Urinary bladder (tissue), 4 donors: ENCODE measurements around the gene UTF1. TPM values are rescaled to one million over a fixed set of nuclear protein-coding genes. Genes with fewer than 3 reads are reported as not detected.

Experiments
- DNase-seq: peaks from one replicate; pipeline ENCODE4 v3.0.0-alpha.2; 2015; ENCODE audit errors: extremely low spot score
- H3K27ac ChIP-seq: one replicate; pipeline ENCODE4 v1.5.1; 2013; ENCODE audit warnings: low read depth, mild to moderate bottlenecking, moderate library complexity
- H3K36me3 ChIP-seq: one replicate; pipeline ENCODE4 v1.6.1; 2013; ENCODE audit warnings: mild to moderate bottlenecking, moderate library complexity; ENCODE audit not compliant: insufficient read depth
- H3K4me1 ChIP-seq: one replicate; pipeline ENCODE4 v1.6.1; 2013; ENCODE audit warnings: mild to moderate bottlenecking, moderate library complexity; ENCODE audit not compliant: insufficient read depth
- H3K4me3 ChIP-seq: one replicate; pipeline ENCODE4 v1.5.1; 2013; ENCODE audit warnings: low read depth, low read length
- WGBS: extraction: QIAGEN DNeasy Blood & Tissue Kit; methylation state at CpG from one replicate; pipeline ENCODE4 v1.1.7; 2013; 5-methylcytosine and 5-hydroxymethylcytosine counted together
- polyA plus RNA-seq: library from polyadenylated mRNA; stranded (reverse); fragments of 200-250 nt; gene quantifications from one replicate; pipeline ENCODE4 v1.2.3, GENCODE V29; 2013
- total RNA-seq: library from RNA; depleted of rRNA; stranded (reverse); fragments of >200 nt; gene quantifications from one replicate; pipeline ENCODE4 v1.2.3, GENCODE V29; 2014
- donor health status: healthy with polysubstance abuse.
- donor health status: healthy.

Gene UTF1
- total and polyA plus RNA-seq, 2 donors: not detected

- 89% methylated on average over 14 of the region's 14 CpGs for WGBS
- H3K36me3 ChIP-seq: no peaks in the 10 kb centered on the region
- DNase-seq: no peak
- no peak overlapping the region for H3K27ac ChIP-seq
- H3K4me1 ChIP-seq: no peaks in the 10 kb centered on the region
- H3K4me3 ChIP-seq: no peak overlapping the region
Measured at GRCh38 chr10:133189726-133190125, 40.3 kb upstream of the UTF1 start.

GRCh38 chr10:133190225-133190624, 39.8 kb upstream of the UTF1 start:
- no peak overlapping the region for H3K4me3 ChIP-seq
- no peaks in the 10 kb centered on the region for H3K4me1 ChIP-seq
- H3K36me3 ChIP-seq: no peaks in the 10 kb centered on the region
- H3K27ac ChIP-seq: no peak overlapping the region
- DNase-seq: no peak
- 95% methylated on average over 10 of the region's 10 CpGs for WGBS

GRCh38 chr10:133191651-133192050, 38.4 kb upstream of the UTF1 start:
- H3K27ac ChIP-seq: no peak overlapping the region
- H3K36me3 ChIP-seq: no peaks in the 10 kb centered on the region
- no peak overlapping the region for H3K4me3 ChIP-seq
- H3K4me1 ChIP-seq: no peaks in the 10 kb centered on the region
- DNase-seq: no peak
- WGBS: 93% methylated on average over 4 of the region's 4 CpGs

GRCh38 chr10:133194151-133194550, 35.9 kb upstream of the UTF1 start:
- Histone ChIP-seq H3K4me1 (no peaks in the 10 kb centered on the region), H3K27ac (no peak overlapping the region), H3K4me3 (no peak overlapping the region), H3K36me3 (no peaks in the 10 kb centered on the region)
- DNase-seq: no peak
- WGBS: 87% methylated on average over 4 of the region's 4 CpGs

GRCh38 chr10:133195096-133195495, 34.9 kb upstream of the UTF1 start:
- DNase-seq: no peak

GRCh38 chr10:133195611-133196010, 34.4 kb upstream of the UTF1 start:
- H3K4me1 ChIP-seq: no peaks in the 10 kb centered on the region
- no peak for DNase-seq
- no peak overlapping the region for H3K27ac ChIP-seq
- no peaks in the 10 kb centered on the region for H3K36me3 ChIP-seq
- WGBS: 91% methylated on average over 23 of the region's 23 CpGs
- no peak overlapping the region for H3K4me3 ChIP-seq

More at GRCh38 chr10:133195096-133195495, 34.9 kb upstream of the UTF1 start:
- 87% methylated on average over 19 of the region's 19 CpGs for WGBS
- Histone ChIP-seq H3K27ac (no peak overlapping the region), H3K4me3 (no peak overlapping the region), H3K4me1 (no peaks in the 10 kb centered on the region), H3K36me3 (no peaks in the 10 kb centered on the region)

- no peak for DNase-seq
- WGBS: 61% methylated on average over 24 of the region's 24 CpGs
- no peaks in the 10 kb centered on the region for H3K4me1 ChIP-seq
- H3K27ac ChIP-seq: no peak overlapping the region
- no peak overlapping the region for H3K4me3 ChIP-seq
- no peaks in the 10 kb centered on the region for H3K36me3 ChIP-seq
Measured at GRCh38 chr10:133196221-133196915, 33.6 kb upstream of the UTF1 start.

- H3K4me3 ChIP-seq: no peak overlapping the region
- no peaks in the 10 kb centered on the region for H3K36me3 ChIP-seq
- 87% methylated on average over 40 of the region's 40 CpGs for WGBS
- no peaks in the 10 kb centered on the region for H3K4me1 ChIP-seq
- no peak for DNase-seq
- H3K27ac ChIP-seq: no peak overlapping the region
Measured at GRCh38 chr10:133196936-133197758, 32.9 kb upstream of the UTF1 start.

GRCh38 chr10:133197786-133198185, 32.2 kb upstream of the UTF1 start:
- Histone ChIP-seq H3K27ac (no peak overlapping the region), H3K4me1 (no peaks in the 10 kb centered on the region), H3K36me3 (no peaks in the 10 kb centered on the region), H3K4me3 (no peak overlapping the region)
- no peak for DNase-seq
- WGBS: 91% methylated on average over 9 of the region's 9 CpGs

- Histone ChIP-seq H3K4me3 (no peak overlapping the region), H3K36me3 (no peaks in the 10 kb centered on the region), H3K4me1 (no peaks in the 10 kb centered on the region), H3K27ac (no peak overlapping the region)
- DNase-seq: no peak
- WGBS: 94% methylated on average over 26 of the region's 26 CpGs
Measured at GRCh38 chr10:133198206-133198605, 31.8 kb upstream of the UTF1 start.

- H3K4me3 ChIP-seq: no peak overlapping the region
- no peak for DNase-seq
- H3K36me3 ChIP-seq: no peaks in the 10 kb centered on the region
- no peak overlapping the region for H3K27ac ChIP-seq
- 90% methylated on average over 54 of the region's 54 CpGs for WGBS
- H3K4me1 ChIP-seq: no peaks in the 10 kb centered on the region
Measured at GRCh38 chr10:133198621-133199487, 31.2 kb upstream of the UTF1 start.

- Histone ChIP-seq H3K4me1 (no peaks in the 10 kb centered on the region), H3K36me3 (no peaks in the 10 kb centered on the region), H3K27ac (no peak overlapping the region), H3K4me3 (no peak overlapping the region)
- DNase-seq: no peak
- 91% methylated on average over 13 of the region's 13 CpGs for WGBS
Measured at GRCh38 chr10:133199488-133199885, 30.5 kb upstream of the UTF1 start.

GRCh38 chr10:133199992-133200611, 29.9 kb upstream of the UTF1 start:
- 57% methylated on average over 38 of the region's 38 CpGs for WGBS
- no peak overlapping the region for H3K4me3 ChIP-seq
- H3K4me1 ChIP-seq: no peaks in the 10 kb centered on the region
- no peak for DNase-seq
- no peaks in the 10 kb centered on the region for H3K36me3 ChIP-seq
- H3K27ac ChIP-seq: no peak overlapping the region
